Neural cell (in vitro differentiated cells): ENCODE results near the gene VWA5B1.

Source experiments
- EP300 ChIP-seq: fragments of 450-650 bp; conservative IDR thresholded peaks from 2 replicates; pipeline ENCODE4 v1.6.1; 2014; ENCODE audit warnings: antibody characterized with exemption, mild to moderate bottlenecking, moderate library complexity; ENCODE audit not compliant: poor library complexity, severe bottlenecking
- EZH2 ChIP-seq: fragments of 200-600, 300-800 bp; shearing (Covaris generic), sonication (generic); IDR thresholded peaks from 2 replicates; pipeline ENCODE4 v1.6.1; 2014; ENCODE audit warnings: antibody characterized with exemption, low read length, borderline replicate concordance, mild to moderate bottlenecking; ENCODE audit not compliant: insufficient read depth, poor library complexity, severe bottlenecking
- MXI1 ChIP-seq: fragments of 450-650 bp; conservative IDR thresholded peaks from 2 replicates; pipeline ENCODE4 v1.6.1; 2014; ENCODE audit warnings: antibody characterized with exemption, mild to moderate bottlenecking; ENCODE audit not compliant: poor library complexity, severe bottlenecking
- POLR2AphosphoS5 ChIP-seq: IDR thresholded peaks from 2 replicates; pipeline ENCODE4 v1.6.1; 2012
- RAD21 ChIP-seq: fragments of 450-650 bp; conservative IDR thresholded peaks from 2 replicates; pipeline ENCODE4 v1.6.1; 2014; ENCODE audit warnings: antibody characterized with exemption, mild to moderate bottlenecking, moderate library complexity
- SMC3 ChIP-seq: fragments of 450-650 bp; conservative IDR thresholded peaks from 2 replicates; pipeline ENCODE4 v1.6.1; 2014; ENCODE audit warnings: antibody characterized with exemption, mild to moderate bottlenecking, moderate library complexity; ENCODE audit not compliant: poor library complexity
- TAF1 ChIP-seq: IDR thresholded peaks from 2 replicates; pipeline ENCODE4 v1.6.1; 2012; ENCODE audit warnings: low read depth
- TF ChIP-seq, protein P1 (sequence below): fragments of 450-650 bp; IDR thresholded peaks from 2 replicates; pipeline ENCODE4 v1.5.1; 2014; ENCODE audit warnings: antibody characterized with exemption, mild to moderate bottlenecking, moderate library complexity; ENCODE audit not compliant: poor library complexity, severe bottlenecking
- TF ChIP-seq, protein P2 (sequence below): IDR thresholded peaks from 2 replicates; pipeline ENCODE4 v1.6.1; 2012; ENCODE audit warnings: borderline replicate concordance

DNA sequence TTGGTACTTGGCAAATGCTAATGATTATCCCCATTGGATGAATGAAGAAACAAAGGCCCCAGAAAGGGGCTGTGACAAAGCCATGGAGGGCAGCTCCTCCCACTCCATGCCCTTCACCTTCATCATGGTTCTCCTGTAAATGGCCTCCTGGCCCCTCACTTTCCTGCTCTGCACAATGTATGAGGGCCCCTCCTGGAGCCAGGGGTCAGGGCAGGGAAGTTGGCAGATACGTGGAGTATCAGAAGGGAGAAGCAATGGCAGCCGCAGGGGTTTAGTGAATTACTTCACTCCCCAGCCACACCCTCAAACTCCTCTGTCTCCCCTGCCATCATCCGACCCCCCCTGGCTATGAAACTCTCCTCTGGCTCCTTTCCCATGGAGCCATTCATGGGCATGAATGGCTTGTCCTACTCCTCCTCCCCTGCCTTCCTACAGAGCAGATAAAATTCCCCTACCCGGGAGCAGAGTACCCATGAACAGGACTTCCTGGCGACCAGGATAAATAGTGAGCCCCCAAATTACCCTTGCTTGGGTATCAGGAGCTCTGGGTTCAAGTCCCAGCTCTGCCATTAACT, 109.0 kb downstream of the VWA5B1 start:
- TF ChIP-seq, protein P1, sequence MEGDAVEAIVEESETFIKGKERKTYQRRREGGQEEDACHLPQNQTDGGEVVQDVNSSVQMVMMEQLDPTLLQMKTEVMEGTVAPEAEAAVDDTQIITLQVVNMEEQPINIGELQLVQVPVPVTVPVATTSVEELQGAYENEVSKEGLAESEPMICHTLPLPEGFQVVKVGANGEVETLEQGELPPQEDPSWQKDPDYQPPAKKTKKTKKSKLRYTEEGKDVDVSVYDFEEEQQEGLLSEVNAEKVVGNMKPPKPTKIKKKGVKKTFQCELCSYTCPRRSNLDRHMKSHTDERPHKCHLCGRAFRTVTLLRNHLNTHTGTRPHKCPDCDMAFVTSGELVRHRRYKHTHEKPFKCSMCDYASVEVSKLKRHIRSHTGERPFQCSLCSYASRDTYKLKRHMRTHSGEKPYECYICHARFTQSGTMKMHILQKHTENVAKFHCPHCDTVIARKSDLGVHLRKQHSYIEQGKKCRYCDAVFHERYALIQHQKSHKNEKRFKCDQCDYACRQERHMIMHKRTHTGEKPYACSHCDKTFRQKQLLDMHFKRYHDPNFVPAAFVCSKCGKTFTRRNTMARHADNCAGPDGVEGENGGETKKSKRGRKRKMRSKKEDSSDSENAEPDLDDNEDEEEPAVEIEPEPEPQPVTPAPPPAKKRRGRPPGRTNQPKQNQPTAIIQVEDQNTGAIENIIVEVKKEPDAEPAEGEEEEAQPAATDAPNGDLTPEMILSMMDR = no peak
- TF ChIP-seq EZH2 = no peak
- TF ChIP-seq TAF1 = no peak
- TF ChIP-seq, protein P2, sequence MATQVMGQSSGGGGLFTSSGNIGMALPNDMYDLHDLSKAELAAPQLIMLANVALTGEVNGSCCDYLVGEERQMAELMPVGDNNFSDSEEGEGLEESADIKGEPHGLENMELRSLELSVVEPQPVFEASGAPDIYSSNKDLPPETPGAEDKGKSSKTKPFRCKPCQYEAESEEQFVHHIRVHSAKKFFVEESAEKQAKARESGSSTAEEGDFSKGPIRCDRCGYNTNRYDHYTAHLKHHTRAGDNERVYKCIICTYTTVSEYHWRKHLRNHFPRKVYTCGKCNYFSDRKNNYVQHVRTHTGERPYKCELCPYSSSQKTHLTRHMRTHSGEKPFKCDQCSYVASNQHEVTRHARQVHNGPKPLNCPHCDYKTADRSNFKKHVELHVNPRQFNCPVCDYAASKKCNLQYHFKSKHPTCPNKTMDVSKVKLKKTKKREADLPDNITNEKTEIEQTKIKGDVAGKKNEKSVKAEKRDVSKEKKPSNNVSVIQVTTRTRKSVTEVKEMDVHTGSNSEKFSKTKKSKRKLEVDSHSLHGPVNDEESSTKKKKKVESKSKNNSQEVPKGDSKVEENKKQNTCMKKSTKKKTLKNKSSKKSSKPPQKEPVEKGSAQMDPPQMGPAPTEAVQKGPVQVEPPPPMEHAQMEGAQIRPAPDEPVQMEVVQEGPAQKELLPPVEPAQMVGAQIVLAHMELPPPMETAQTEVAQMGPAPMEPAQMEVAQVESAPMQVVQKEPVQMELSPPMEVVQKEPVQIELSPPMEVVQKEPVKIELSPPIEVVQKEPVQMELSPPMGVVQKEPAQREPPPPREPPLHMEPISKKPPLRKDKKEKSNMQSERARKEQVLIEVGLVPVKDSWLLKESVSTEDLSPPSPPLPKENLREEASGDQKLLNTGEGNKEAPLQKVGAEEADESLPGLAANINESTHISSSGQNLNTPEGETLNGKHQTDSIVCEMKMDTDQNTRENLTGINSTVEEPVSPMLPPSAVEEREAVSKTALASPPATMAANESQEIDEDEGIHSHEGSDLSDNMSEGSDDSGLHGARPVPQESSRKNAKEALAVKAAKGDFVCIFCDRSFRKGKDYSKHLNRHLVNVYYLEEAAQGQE = no peak
- no peak for TF ChIP-seq RAD21
- no peak for TF ChIP-seq POLR2AphosphoS5
- no peak for TF ChIP-seq MXI1
- no peak for TF ChIP-seq EP300
- no peak for TF ChIP-seq SMC3
